ENCODE measurements around the gene KLHL29. TPM values are rescaled to one million over a fixed set of nuclear protein-coding genes. Genes with fewer than 3 reads are reported as not detected.

The KLHL29 gene
- total RNA-seq, 2 donors from 2014 or later: 2.0 to 2.9 TPM

- Histone ChIP-seq H3K4me1 (no peaks in the 10 kb centered on the region), H3K4me3 (no peak overlapping the region), H3K9me3 (no peaks in the 10 kb centered on the region), H3K9ac (ENCODE audit: low read depth in 2 of 2, low read length in 2 of 2) (peak overlapping the region in 1 of 2 donors; percentile 12), H3K36me3 (no peaks in the 10 kb centered on the region), H3K27ac (no peak overlapping the region), H3K27me3 (no peaks in the 10 kb centered on the region)
- intact Hi-C loops (cut with DNase I): no loop called here
- TF ChIP-seq CTCF (IDR thresholded peaks at IDR 0.05): no peak
- DNase-seq: no peak
These were observed 110.7 kb downstream of the KLHL29 start for GRCh38 chr2:23495661-23496114.

- Histone ChIP-seq H3K4me3 (no peak overlapping the region), H3K9me3 (no peaks in the 10 kb centered on the region), H3K27ac (no peak overlapping the region), H3K36me3 (no peaks in the 10 kb centered on the region), H3K4me1 (no peaks in the 10 kb centered on the region), H3K27me3 (no peaks in the 10 kb centered on the region), H3K9ac (ENCODE audit: low read depth in 2 of 2, low read length in 2 of 2) (no peak overlapping the region)
- no peak for TF ChIP-seq CTCF (IDR thresholded peaks at IDR 0.05)
- DNase-seq: no peak
- intact Hi-C loops (cut with DNase I): no loop called here
These were observed 111.5 kb downstream of the KLHL29 start for GRCh38 chr2:23496456-23496855.

- intact Hi-C loops (cut with DNase I): no loop called here
- no peak overlapping the region for H3K9ac ChIP-seq (ENCODE audit: low read depth in 2 of 2, low read length in 2 of 2)
- no peak for TF ChIP-seq CTCF (IDR thresholded peaks at IDR 0.05)
- no peak overlapping the region for H3K4me3 ChIP-seq
- H3K27me3 ChIP-seq: no peaks in the 10 kb centered on the region
- H3K9me3 ChIP-seq: no peaks in the 10 kb centered on the region
- DNase-seq: no peak
- H3K4me1 ChIP-seq: no peaks in the 10 kb centered on the region
- no peaks in the 10 kb centered on the region for H3K36me3 ChIP-seq
- no peak overlapping the region for H3K27ac ChIP-seq
These were observed 112.1 kb downstream of the KLHL29 start for GRCh38 chr2:23497063-23497462.

GRCh38 chr2:23497536-23497935 lies 112.6 kb downstream of the KLHL29 start:
- H3K4me1 ChIP-seq: no peaks in the 10 kb centered on the region
- no peaks in the 10 kb centered on the region for H3K27me3 ChIP-seq
- no peak for DNase-seq
- H3K9me3 ChIP-seq: no peaks in the 10 kb centered on the region
- H3K36me3 ChIP-seq: no peaks in the 10 kb centered on the region
- intact Hi-C loops (cut with DNase I): no loop called here
- H3K27ac ChIP-seq: no peak overlapping the region
- no peak for TF ChIP-seq CTCF (IDR thresholded peaks at IDR 0.05)
- no peak overlapping the region for H3K4me3 ChIP-seq
- no peak overlapping the region for H3K9ac ChIP-seq (ENCODE audit: low read depth in 2 of 2, low read length in 2 of 2)

GRCh38 chr2:23498943-23499342 lies 114.0 kb downstream of the KLHL29 start:
- no peaks in the 10 kb centered on the region for H3K27me3 ChIP-seq
- TF ChIP-seq CTCF (IDR thresholded peaks at IDR 0.05): no peak
- no peak overlapping the region for H3K27ac ChIP-seq
- no peak overlapping the region for H3K4me3 ChIP-seq
- H3K9me3 ChIP-seq: no peaks in the 10 kb centered on the region
- H3K36me3 ChIP-seq: no peaks in the 10 kb centered on the region
- intact Hi-C loops (cut with DNase I): no loop called here
- H3K4me1 ChIP-seq: no peaks in the 10 kb centered on the region
- DNase-seq: no peak
- no peak overlapping the region for H3K9ac ChIP-seq (ENCODE audit: low read depth in 2 of 2, low read length in 2 of 2)

GRCh38 chr2:23499439-23499838 lies 114.5 kb downstream of the KLHL29 start:
- no peak for TF ChIP-seq CTCF (IDR thresholded peaks at IDR 0.05)

More at GRCh38 chr2:23499439-23499838, 114.5 kb downstream of the KLHL29 start:
- H3K36me3 ChIP-seq: no peaks in the 10 kb centered on the region
- no peak for DNase-seq
- H3K27ac ChIP-seq: no peak overlapping the region
- intact Hi-C loops (cut with DNase I): no loop called here
- no peak overlapping the region for H3K4me3 ChIP-seq
- no peak overlapping the region for H3K9ac ChIP-seq (ENCODE audit: low read depth in 2 of 2, low read length in 2 of 2)
- H3K27me3 ChIP-seq: no peaks in the 10 kb centered on the region
- H3K4me1 ChIP-seq: no peaks in the 10 kb centered on the region
- H3K9me3 ChIP-seq: no peaks in the 10 kb centered on the region

All from colonic mucosa (tissue), 4 donors.